A549 (cell line): Measurements from ENCODE around the gene MAMLD1. TPM values are rescaled to one million over a fixed set of nuclear protein-coding genes. Genes with fewer than 3 reads are reported as not detected.

Experiments used
- ATAC-seq, 2 experiments: fragments of 200-7000 bp in 1 of 2; fragments of >200 bp in 1 of 2; cut with Nextera tagmentation in 1 of 2; cut with Tn5 transposase in 1 of 2; 3 replicates each; pipeline versions ENCODE4 v1.8.0 to v1.9.1; 2018 to 2020; ENCODE audit warnings: mild to moderate bottlenecking in 1 of 2, moderate library complexity in 1 of 2
- CTCF ChIA-PET: fragments of 300-600 bp; sonication (Branson Sonifier 250); formaldehyde crosslinking; extraction: SDS; loops from one replicate; lab custom pipeline; 2021; ENCODE audit warnings: antibody characterized with exemption, inconsistent platforms; lab: Yijun Ruan, JAX
- POLR2A ChIA-PET: fragments of 350-600 bp; formaldehyde crosslinking; extraction: SDS; loops from one replicate; lab custom pipeline; 2021; ENCODE audit warnings: antibody characterized with exemption, inconsistent platforms; lab: Yijun Ruan, JAX
- DNase-seq, 2 experiments: peaks; one replicate each; pipeline versions ENCODE4 v3.0.0 to v3.0.0-alpha.2; 2011 to 2016; ENCODE audit warnings: low read depth in 1 of 2, low spot score in 1 of 2
- FAIRE-seq: peaks from 2 replicates; lab custom pipeline; 2011; peaks lifted over from hg19 to GRCh38; lab: Jason Lieb, UNC
- H3K27ac ChIP-seq, 2 experiments: fragments of >200 bp; sonication (Bioruptor Twin); formaldehyde crosslinking; 3 replicates each; pipeline ENCODE4 v1.5.1; 2016 to 2017
- H3K4me1 ChIP-seq: fragments of >200 bp; sonication (Bioruptor Twin); formaldehyde crosslinking; 3 replicates; pipeline ENCODE4 v1.6.1; 2016
- H3K4me2 ChIP-seq: fragments of >200 bp; sonication (Bioruptor Twin); formaldehyde crosslinking; 3 replicates; pipeline ENCODE4 v1.6.1; 2016
- H3K4me3 ChIP-seq: fragments of >200 bp; sonication (Bioruptor Twin); formaldehyde crosslinking; 3 replicates; pipeline ENCODE4 v1.5.1; 2016
- H3K9me3 ChIP-seq: fragments of >200 bp; sonication (Bioruptor Twin); formaldehyde crosslinking; 3 replicates; pipeline ENCODE4 v1.6.1; 2016
- BHLHE40 ChIP-seq: IDR thresholded peaks from 2 replicates; pipeline ENCODE4 v1.6.1; 2012; ENCODE audit warnings: low read depth, low read length, inconsistent platforms
- CHD2 ChIP-seq: fragments of 150-350 bp; IDR thresholded peaks from 2 replicates; pipeline ENCODE4 v1.6.1; 2014; ENCODE audit warnings: low read length; ENCODE audit not compliant: partially characterized antibody
- CHD4 ChIP-seq: fragments of 200-600 bp; sonication (generic); IDR thresholded peaks from 2 replicates; pipeline ENCODE4 v1.6.1; 2016; ENCODE audit warnings: antibody characterized with exemption, mild to moderate bottlenecking, borderline replicate concordance
- EHMT2 ChIP-seq: fragments of 200-600 bp; sonication (generic); IDR thresholded peaks from 2 replicates; pipeline ENCODE4 v1.6.1; 2016; ENCODE audit warnings: antibody characterized with exemption, low read depth, mild to moderate bottlenecking, moderate library complexity
- ELK1 ChIP-seq: fragments of 150-350 bp; IDR thresholded peaks from 2 replicates; pipeline ENCODE4 v1.6.1; 2014; ENCODE audit warnings: low read depth, mild to moderate bottlenecking, low read length
- EP300 ChIP-seq, 2 experiments: fragments of >200 bp; sonication (Bioruptor Twin); formaldehyde crosslinking; IDR thresholded peaks; 2 replicates in 1 of 2; 3 replicates in 1 of 2; pipeline ENCODE4 v1.6.1; 2016 to 2017
- FOSB ChIP-seq: fragments of 250-450 bp; sonication (Bioruptor Pico); IDR thresholded peaks from 2 replicates; pipeline ENCODE4 v1.5.0; 2020; ENCODE audit warnings: mild to moderate bottlenecking, moderate library complexity
- FOSL2 ChIP-seq, 2 experiments: fragments of 450-650 bp in 1 of 2; fragments of >200 bp in 1 of 2; sonication (Bioruptor Twin) in 1 of 2; formaldehyde crosslinking; IDR thresholded peaks; 2 replicates each; pipeline versions ENCODE4 v1.5.0 to v1.6.1; 2016 to 2020; ENCODE audit warnings: mild to moderate bottlenecking in 1 of 2, moderate library complexity in 1 of 2
- GATA3 ChIP-seq: IDR thresholded peaks from 2 replicates; pipeline ENCODE4 v1.6.1; 2012; ENCODE audit warnings: borderline replicate concordance
- HES2 ChIP-seq: fragments of >200 bp; sonication (Bioruptor Twin); formaldehyde crosslinking; IDR thresholded peaks from 2 replicates; pipeline ENCODE4 v1.6.1; 2016
- HMGXB4 ChIP-seq: fragments of 250-450 bp; sonication (Bioruptor Pico); IDR thresholded peaks from 2 replicates; pipeline ENCODE4 v1.5.0; 2021; ENCODE audit warnings: mild to moderate bottlenecking, moderate library complexity, borderline replicate concordance
- HOXA7 ChIP-seq: fragments of 250-450 bp; sonication (Bioruptor Pico); IDR thresholded peaks from 2 replicates; pipeline ENCODE4 v1.5.0; 2020; ENCODE audit warnings: mild to moderate bottlenecking, moderate library complexity
- JUN ChIP-seq, 2 experiments: fragments of >200 bp; sonication (Bioruptor Twin); formaldehyde crosslinking; IDR thresholded peaks; 2 replicates in 1 of 2; 3 replicates in 1 of 2; pipeline ENCODE4 v1.6.1; 2016 to 2017
- MAX ChIP-seq: IDR thresholded peaks from 2 replicates; pipeline ENCODE4 v1.6.1; 2012
- MYC ChIP-seq: IDR thresholded peaks from 2 replicates; pipeline ENCODE4 v1.6.1; 2012; ENCODE audit warnings: mild to moderate bottlenecking, inconsistent platforms, low read length, improper control_type of control experiment, borderline replicate concordance
- NPAS2 ChIP-seq: fragments of 250-450 bp; sonication (Bioruptor Pico); IDR thresholded peaks from 2 replicates; pipeline ENCODE4 v1.8.0; 2022; ENCODE audit warnings: mild to moderate bottlenecking, moderate library complexity, borderline replicate concordance
- POLR2A ChIP-seq: IDR thresholded peaks from 2 replicates; pipeline ENCODE4 v1.6.1; 2012; ENCODE audit warnings: mild to moderate bottlenecking, low read length
- POLR2AphosphoS2 ChIP-seq: conservative IDR thresholded peaks from 2 replicates; pipeline ENCODE4 v1.6.1; 2012; ENCODE audit warnings: low read length, improper control_type of control experiment, inconsistent platforms
- RAD21 ChIP-seq, 2 experiments: fragments of >200 bp in 1 of 2; sonication (Bioruptor Twin) in 1 of 2; formaldehyde crosslinking in 1 of 2; IDR thresholded peaks in 1 of 2; conservative IDR thresholded peaks in 1 of 2; 2 replicates in 1 of 2; 3 replicates in 1 of 2; pipeline ENCODE4 v1.6.1; 2012 to 2018; ENCODE audit warnings: inconsistent platforms in 1 of 2
- RARB ChIP-seq: fragments of 250-450 bp; sonication (Bioruptor Pico); IDR thresholded peaks from 2 replicates; pipeline ENCODE4 v1.8.0; 2021; ENCODE audit warnings: mild to moderate bottlenecking, moderate library complexity
- RCOR1 ChIP-seq: fragments of 150-350 bp; IDR thresholded peaks from 2 replicates; pipeline ENCODE4 v1.6.1; 2014; ENCODE audit warnings: antibody characterized with exemption, low read length, low read depth
- RNF2 ChIP-seq: fragments of 200-600 bp; sonication (generic); IDR thresholded peaks from 2 replicates; pipeline ENCODE4 v1.6.1; 2016; ENCODE audit warnings: low read depth, mild to moderate bottlenecking, antibody characterized with exemption, moderate library complexity, borderline replicate concordance
- SMC3 ChIP-seq: fragments of >200 bp; sonication (Bioruptor Twin); formaldehyde crosslinking; IDR thresholded peaks from 3 replicates; pipeline ENCODE4 v1.6.1; 2018; ENCODE audit warnings: inconsistent platforms
- TFCP2L1 ChIP-seq: fragments of 250-450 bp; sonication (Bioruptor Pico); IDR thresholded peaks from 2 replicates; pipeline ENCODE4 v1.5.0; 2021; ENCODE audit warnings: mild to moderate bottlenecking
- TP53 ChIP-seq: fragments of 250-450 bp; sonication (Bioruptor Pico); IDR thresholded peaks from 2 replicates; pipeline ENCODE4 v1.5.0; 2021; ENCODE audit warnings: mild to moderate bottlenecking, moderate library complexity
- ZFP36 ChIP-seq: fragments of 450-650 bp; IDR thresholded peaks from 2 replicates; pipeline ENCODE4 v1.6.1; 2014; ENCODE audit warnings: borderline replicate concordance; ENCODE audit not compliant: partially characterized antibody
- ZNF302 ChIP-seq: fragments of 250-450 bp; sonication (Bioruptor Pico); IDR thresholded peaks from 2 replicates; pipeline ENCODE4 v1.9.0; 2021; ENCODE audit warnings: inconsistent platforms, mild to moderate bottlenecking, moderate library complexity
- ZSCAN20 ChIP-seq: fragments of 250-450 bp; sonication (Bioruptor Pico); IDR thresholded peaks from 2 replicates; pipeline ENCODE4 v1.8.0; 2022; ENCODE audit warnings: mild to moderate bottlenecking, moderate library complexity
- WGBS: methylation state at CpG from one replicate; pipeline ENCODE4 v1.1.6; 2017; ENCODE audit errors: missing lambda C conversion rate; 5-methylcytosine and 5-hydroxymethylcytosine counted together
- polyA plus RNA-seq, 4 experiments: library from polyadenylated mRNA; depleted of rRNA in 3 of 4; stranded (reverse); fragments of >200 nt; fragmentation: RNase III in 1 of 4; extraction: RNeasy Plus Mini Kit Qiagen cat#74134 plus additional on column Dnase treatment in 1 of 4; gene quantifications; 2 replicates in 3 of 4; 3 replicates in 1 of 4; pipeline ENCODE4 v1.2.3, GENCODE V29; 2011 to 2017

Gene MAMLD1
- polyA plus RNA-seq, 2 of the 4 experiments (the other 2 are of a cell fraction), result 1.2 to 2.3 TPM

GRCh38 chrX:150459196-150459595 lies 96.1 kb downstream of the MAMLD1 start:
- ChIA-PET POLR2A (no interaction called here), CTCF (no interaction called here)
- TF ChIP-seq POLR2A (no peak), RAD21 (conservative IDR thresholded peaks at IDR 0.05 in 1 of 2, IDR thresholded peaks at IDR 0.05 in 1 of 2) (no peak), ZSCAN20 (CRISPR knock-in tag) (no peak)
- ATAC-seq (no peak), FAIRE-seq (no peak), DNase-seq (no peak)
- Histone ChIP-seq H3K4me1 (peaks cover 6% of the 10 kb centered on the region; the same call in 1 of the 3 replicates), H3K27ac (no peak overlapping the region), H3K9me3 (no peaks in the 10 kb centered on the region), H3K4me3 (no peak overlapping the region), H3K4me2 (no peak overlapping the region)

GRCh38 chrX:150460063-150460462 lies 96.9 kb downstream of the MAMLD1 start:
- H3K4me3 ChIP-seq, result no peak overlapping the region
- no peak for ATAC-seq
- no peak overlapping the region for H3K4me2 ChIP-seq
- no peaks in the 10 kb centered on the region for H3K9me3 ChIP-seq
- ChIA-PET POLR2A (no interaction called here), CTCF (interaction anchor here (1.4 kb wide), 1 partner anchor 95 kb away, joined by 3 read pairs; no protein-coding TSS in a partner anchor)
- no peak overlapping the region for H3K27ac ChIP-seq
- no peak for FAIRE-seq
- no peak for TF ChIP-seq ZNF302
- no peak for TF ChIP-seq EHMT2
- TF ChIP-seq MAX, result no peak
- TF ChIP-seq FOSL2 (IDR thresholded peaks at IDR 0.05), result no peak
- no peak for TF ChIP-seq FOSL2 (CRISPR knock-in tag; IDR thresholded peaks at IDR 0.05)
- TF ChIP-seq JUN (IDR thresholded peaks at IDR 0.05), result no peak
- TF ChIP-seq ELK1, result no peak
- TF ChIP-seq MYC, result no peak
- TF ChIP-seq TFCP2L1 (CRISPR knock-in tag), result no peak
- TF ChIP-seq ZFP36, result no peak
- WGBS, result 80% methylated on average over 1 of the region's 1 CpG
- H3K4me1 ChIP-seq, result peaks cover 6% of the 10 kb centered on the region; the same call in 1 of the 3 replicates
- DNase-seq, result no peak

- H3K27ac ChIP-seq, result no peak overlapping the region
- no peak overlapping the region for H3K4me2 ChIP-seq
- no peaks in the 10 kb centered on the region for H3K9me3 ChIP-seq
- POLR2A ChIA-PET, result no interaction called here
- TF ChIP-seq POLR2A (no peak), GATA3 (no peak), RCOR1 (no peak), POLR2AphosphoS2 (no peak), TP53 (CRISPR knock-in tag) (no peak), SMC3 (no peak), CHD4 (no peak), BHLHE40 (no peak), JUN (IDR thresholded peaks at IDR 0.05) (no peak), HOXA7 (CRISPR knock-in tag) (no peak), NPAS2 (CRISPR knock-in tag) (no peak), RARB (no peak), RNF2 (no peak), FOSB (CRISPR knock-in tag) (no peak), HES2 (no peak), HMGXB4 (CRISPR knock-in tag) (no peak), EP300 (IDR thresholded peaks at IDR 0.05) (no peak), CHD2 (no peak)
- H3K4me1 ChIP-seq, result peaks cover 6% of the 10 kb centered on the region; the same call in 1 of the 3 replicates
- FAIRE-seq (no peak), ATAC-seq (no peak), DNase-seq (no peak)
- H3K4me3 ChIP-seq, result no peak overlapping the region
- CTCF ChIA-PET, result interaction anchor here (1.4 kb wide), 1 partner anchor 96 kb away, joined by 3 read pairs; no protein-coding TSS in a partner anchor
- WGBS, result no CpG with 5 or more reads among the region's 3 CpGs
These were observed 97.7 kb downstream of the MAMLD1 start for GRCh38 chrX:150460781-150461180.
